Trophoblast cell (in vitro differentiated cells and primary cell): ENCODE data around the gene CYP17A1.

Source experiments
- DNase-seq, 2 donors: peaks; one replicate each; pipeline ENCODE4 v3.0.0-alpha.2; 2016
- H2AFZ ChIP-seq: 2 replicates; pipeline ENCODE4 v1.6.1; 2013; ENCODE audit warnings: low read length, moderate library complexity, mild to moderate bottlenecking; ENCODE audit not compliant: insufficient read depth, poor library complexity
- H2AK5ac ChIP-seq: 2 replicates; pipeline ENCODE4 v1.6.1; 2013; ENCODE audit warnings: mild to moderate bottlenecking, low read length
- H2BK120ac ChIP-seq: 2 replicates; pipeline ENCODE4 v1.6.1; 2013; ENCODE audit warnings: low read length, mild to moderate bottlenecking, moderate library complexity; ENCODE audit not compliant: insufficient read depth, poor library complexity
- H2BK12ac ChIP-seq: 2 replicates; pipeline ENCODE4 v1.6.1; 2013; ENCODE audit warnings: mild to moderate bottlenecking, low read length, moderate library complexity
- H2BK5ac ChIP-seq: 2 replicates; pipeline ENCODE4 v1.6.1; 2013; ENCODE audit warnings: low read length, low read depth, moderate library complexity, mild to moderate bottlenecking; ENCODE audit not compliant: poor library complexity
- H3K14ac ChIP-seq: 2 replicates; pipeline ENCODE4 v1.6.1; 2013; ENCODE audit warnings: mild to moderate bottlenecking, low read length
- H3K18ac ChIP-seq: 2 replicates; pipeline ENCODE4 v1.6.1; 2013; ENCODE audit warnings: mild to moderate bottlenecking, low read length
- H3K23ac ChIP-seq: 2 replicates; pipeline ENCODE4 v1.6.1; 2013; ENCODE audit warnings: low read length
- H3K27ac ChIP-seq: 2 replicates; pipeline ENCODE4 v1.5.1; 2013; ENCODE audit warnings: low read depth, mild to moderate bottlenecking, inconsistent platforms, low read length, moderate library complexity
- H3K27me3 ChIP-seq: 2 replicates; pipeline ENCODE4 v1.6.1; 2013; ENCODE audit warnings: inconsistent platforms, mild to moderate bottlenecking, low read length, moderate library complexity; ENCODE audit not compliant: insufficient read depth
- H3K36me3 ChIP-seq, 2 experiments: 1 replicate in 1 of 2; 2 replicates in 1 of 2; pipeline ENCODE4 v1.6.1; 2013; ENCODE audit warnings: low read length in 2 of 2, mild to moderate bottlenecking in 2 of 2, moderate library complexity in 1 of 2; ENCODE audit not compliant: insufficient read depth in 2 of 2, control insufficient read depth in 1 of 2
- H3K4ac ChIP-seq: 2 replicates; pipeline ENCODE4 v1.6.1; 2013; ENCODE audit warnings: low read depth, mild to moderate bottlenecking, low read length, moderate library complexity
- H3K4me1 ChIP-seq, 2 experiments: 1 replicate in 1 of 2; 2 replicates in 1 of 2; pipeline ENCODE4 v1.6.1; 2013; ENCODE audit warnings: low read length in 2 of 2, mild to moderate bottlenecking in 2 of 2, moderate library complexity in 1 of 2; ENCODE audit not compliant: insufficient read depth in 2 of 2, control insufficient read depth in 1 of 2
- H3K4me2 ChIP-seq: 2 replicates; pipeline ENCODE4 v1.6.1; 2013; ENCODE audit warnings: inconsistent platforms, mild to moderate bottlenecking, low read length, moderate library complexity
- H3K4me3 ChIP-seq: 2 replicates; pipeline ENCODE4 v1.5.1; 2013; ENCODE audit warnings: mild to moderate bottlenecking, low read depth, low read length, inconsistent platforms
- H3K79me1 ChIP-seq: one replicate; pipeline ENCODE4 v1.6.1; 2013; ENCODE audit warnings: low read length
- H3K79me2 ChIP-seq: 2 replicates; pipeline ENCODE4 v1.6.1; 2013; ENCODE audit warnings: low read length, mild to moderate bottlenecking; ENCODE audit not compliant: control insufficient read depth, insufficient read depth, poor library complexity
- H3K9ac ChIP-seq: 2 replicates; pipeline ENCODE4 v1.6.1; 2013; ENCODE audit warnings: mild to moderate bottlenecking, low read length
- H3K9me3 ChIP-seq: 2 replicates; pipeline ENCODE4 v1.6.1; 2013; ENCODE audit warnings: low read depth, mild to moderate bottlenecking, control low read depth, inconsistent platforms, low read length; ENCODE audit not compliant: insufficient read depth
- H4K12ac ChIP-seq: 2 replicates; pipeline ENCODE4 v1.6.1; 2013; ENCODE audit warnings: low read depth, mild to moderate bottlenecking, low read length, moderate library complexity
- H4K8ac ChIP-seq: 2 replicates; pipeline ENCODE4 v1.6.1; 2013; ENCODE audit warnings: low read depth, mild to moderate bottlenecking, low read length, moderate library complexity
- H4K91ac ChIP-seq: one replicate; pipeline ENCODE4 v1.6.1; 2013; ENCODE audit warnings: low read depth, mild to moderate bottlenecking, low read length, moderate library complexity
- WGBS: extraction: QIAGEN DNeasy Blood & Tissue Kit; methylation state at CpG from one replicate; pipeline ENCODE4 v1.1.7; 2013; ENCODE audit warnings: missing lambda C conversion rate; ENCODE audit not compliant: insufficient read length, insufficient coverage; ENCODE audit errors: extremely low coverage; 5-methylcytosine and 5-hydroxymethylcytosine counted together

The CYP17A1 gene

GRCh38 chr10:102804382-102805055 lies 32.7 kb downstream of the CYP17A1 start:
- Histone ChIP-seq H2BK5ac (no peak overlapping the region), H4K12ac (no peak overlapping the region), H3K79me2 (peaks cover 6% of the 10 kb centered on the region), H3K23ac (no peak overlapping the region), H3K27ac (no peak overlapping the region), H2AK5ac (no peak overlapping the region), H3K9ac (no peak overlapping the region), H4K91ac (no peak overlapping the region), H3K4ac (no peak overlapping the region), H4K8ac (no peak overlapping the region), H3K4me1 (peaks cover 30 to 42% of the 10 kb centered on the region in 2 experiments), H2AFZ (no peak overlapping the region), H3K18ac (no peak overlapping the region), H3K36me3 (peaks cover 9 to 11% of the 10 kb centered on the region in 2 experiments), H3K4me2 (no peak overlapping the region), H2BK12ac (no peak overlapping the region), H3K4me3 (no peak overlapping the region), H3K79me1 (peaks cover 26% of the 10 kb centered on the region), H3K27me3 (no peaks in the 10 kb centered on the region), H3K9me3 (no peaks in the 10 kb centered on the region), H2BK120ac (no peak overlapping the region), H3K14ac (no peak overlapping the region)
- DNase-seq: peak in 1 of 2 donors; percentile 46
- no CpG with 5 or more reads among the region's 2 CpGs for WGBS

GRCh38 chr10:102802920-102803534 lies 34.2 kb downstream of the CYP17A1 start:
- no peak overlapping the region for H4K12ac ChIP-seq
- H3K23ac ChIP-seq: no peak overlapping the region
- peaks cover 26% of the 10 kb centered on the region for H3K79me1 ChIP-seq
- peak overlapping the region; percentile 35 for H2BK5ac ChIP-seq
- H3K4me2 ChIP-seq: peak overlapping the region; percentile 17
- WGBS: no CpG with 5 or more reads among the region's 6 CpGs
- H3K4ac ChIP-seq: peak overlapping the region; percentile 26
- H2BK12ac ChIP-seq: peak overlapping the region; percentile 50
- H3K27ac ChIP-seq: peak overlapping the region; percentile 84
- no peak overlapping the region for H3K4me3 ChIP-seq
- H2AK5ac ChIP-seq: peak overlapping the region; percentile 59
- H4K8ac ChIP-seq: peak overlapping the region; percentile 52
- peaks cover 4% of the 10 kb centered on the region for H3K79me2 ChIP-seq
- peak; percentile 42 to 62 for DNase-seq
- peak overlapping the region; percentile 88 for H4K91ac ChIP-seq
- peaks cover 21% of the 10 kb centered on the region in 2 experiments for H3K36me3 ChIP-seq
- peaks cover 34 to 44% of the 10 kb centered on the region in 2 experiments for H3K4me1 ChIP-seq
- peak overlapping the region; percentile 65 for H2BK120ac ChIP-seq
- H3K18ac ChIP-seq: peak overlapping the region; percentile 51
- no peaks in the 10 kb centered on the region for H3K9me3 ChIP-seq
- H3K27me3 ChIP-seq: no peaks in the 10 kb centered on the region
- H3K9ac ChIP-seq: no peak overlapping the region
- peak overlapping the region; percentile 48 for H3K14ac ChIP-seq
- H2AFZ ChIP-seq: no peak overlapping the region

DNA sequence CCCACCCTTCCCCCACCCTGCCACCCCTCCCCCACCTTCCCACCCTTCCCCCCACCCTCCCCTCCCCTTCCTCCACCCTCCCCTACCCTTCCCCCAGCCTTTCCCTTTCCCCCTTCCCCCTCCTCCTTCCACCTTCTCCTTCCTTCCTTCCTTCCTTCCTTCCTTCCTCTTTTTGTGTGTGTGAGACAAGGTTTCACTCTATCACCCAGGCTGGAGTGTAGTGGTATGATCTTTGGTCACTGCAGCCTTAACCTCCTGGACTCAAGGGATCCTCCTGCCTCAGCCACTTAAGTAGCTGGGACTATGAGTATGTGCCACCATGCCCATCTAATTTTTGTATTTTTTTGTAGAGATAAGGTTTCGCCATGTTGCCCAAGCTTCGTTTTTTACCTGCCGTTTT lies 35.2 kb downstream of the CYP17A1 start:
- Histone ChIP-seq H3K4me3 (no peak overlapping the region), H2BK12ac (peak overlapping the region; percentile 37), H2BK5ac (peak overlapping the region; percentile 55), H4K91ac (peak overlapping the region; percentile 85), H4K12ac (no peak overlapping the region), H3K4me2 (no peak overlapping the region), H3K79me1 (peaks cover 26% of the 10 kb centered on the region), H3K36me3 (peaks cover 23% of the 10 kb centered on the region in 2 experiments), H2BK120ac (peak overlapping the region; percentile 45), H3K14ac (peak overlapping the region; percentile 39), H3K23ac (no peak overlapping the region), H3K4ac (no peak overlapping the region), H3K27ac (peak overlapping the region; percentile 84), H2AFZ (no peak overlapping the region), H2AK5ac (no peak overlapping the region), H3K18ac (peak overlapping the region; percentile 51), H3K27me3 (no peaks in the 10 kb centered on the region), H4K8ac (peak overlapping the region; percentile 30), H3K4me1 (peaks cover 32 to 43% of the 10 kb centered on the region in 2 experiments), H3K9me3 (no peaks in the 10 kb centered on the region), H3K9ac (no peak overlapping the region), H3K79me2 (peaks cover 4% of the 10 kb centered on the region)
- peak in 1 of 2 donors; percentile 28 for DNase-seq
- WGBS: no CpG with 5 or more reads among the region's 3 CpGs

DNA sequence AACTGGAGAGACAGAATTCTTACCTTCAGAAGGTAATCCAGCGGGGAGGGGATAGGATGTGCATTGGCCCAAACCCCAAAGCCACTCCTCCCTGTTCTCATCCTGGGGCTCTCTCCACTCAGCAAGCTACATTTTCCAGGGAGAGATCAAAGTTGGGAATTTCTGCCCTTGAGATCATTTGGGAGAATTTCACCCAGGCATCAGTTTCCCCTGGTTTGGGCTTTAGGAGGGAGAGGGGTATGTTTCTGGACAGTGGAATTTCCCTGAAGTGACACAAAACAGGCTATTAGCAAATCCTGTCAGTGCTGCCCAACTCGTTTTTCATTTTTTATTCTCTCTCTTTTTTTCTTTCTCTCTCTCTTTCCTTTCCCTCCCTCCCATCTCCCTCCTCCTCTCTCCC lies 35.7 kb downstream of the CYP17A1 start:
- H3K9ac ChIP-seq: no peak overlapping the region
- peak overlapping the region; percentile 39 for H3K4me2 ChIP-seq
- no peak overlapping the region for H4K8ac ChIP-seq
- no peak overlapping the region for H4K12ac ChIP-seq
- H3K4ac ChIP-seq: no peak overlapping the region
- H3K9me3 ChIP-seq: no peaks in the 10 kb centered on the region
- no peak overlapping the region for H2BK12ac ChIP-seq
- peak; percentile 42 to 69 for DNase-seq
- no peak overlapping the region for H3K18ac ChIP-seq
- H3K36me3 ChIP-seq: peaks cover 23% of the 10 kb centered on the region in 2 experiments
- H3K27me3 ChIP-seq: no peaks in the 10 kb centered on the region
- no peak overlapping the region for H3K4me3 ChIP-seq
- no peak overlapping the region for H3K23ac ChIP-seq
- peak overlapping the region; percentile 22 for H2BK5ac ChIP-seq
- no peak overlapping the region for H2BK120ac ChIP-seq
- no peak overlapping the region for H2AFZ ChIP-seq
- peak overlapping the region; percentile 92 for H3K27ac ChIP-seq
- peaks cover 26% of the 10 kb centered on the region for H3K79me1 ChIP-seq
- H3K79me2 ChIP-seq: peaks cover 4% of the 10 kb centered on the region
- H4K91ac ChIP-seq: no peak overlapping the region
- H3K4me1 ChIP-seq: peaks cover 32 to 40% of the 10 kb centered on the region in 2 experiments
- no peak overlapping the region for H3K14ac ChIP-seq
- no peak overlapping the region for H2AK5ac ChIP-seq
- no CpG with 5 or more reads among the region's 2 CpGs for WGBS
